Measurements from ENCODE around the gene NEK6.

The NEK6 gene

GRCh38 chr9:124364141-124364540, 106.4 kb downstream of the NEK6 start:
- TF ChIP-seq CTCF (conservative IDR thresholded peaks at IDR 0.05; ENCODE audit: low read depth, low read length), result no peak
- DNase-seq (ENCODE audit: low read depth), result no peak

GRCh38 chr9:124365036-124365435, 107.3 kb downstream of the NEK6 start:
- TF ChIP-seq CTCF (conservative IDR thresholded peaks at IDR 0.05; ENCODE audit: low read depth, low read length), result no peak
- H3K4me3 ChIP-seq (ENCODE audit: low read length), result no peak overlapping the region
- DNase-seq (ENCODE audit: low read depth), result no peak

More at GRCh38 chr9:124364141-124364540, 106.4 kb downstream of the NEK6 start:
- H3K4me3 ChIP-seq (ENCODE audit: low read length), result no peak overlapping the region

- DNase-seq (ENCODE audit: low read depth), result no peak
Observed at GRCh38 chr9:124366476-124367220, 108.9 kb downstream of the NEK6 start.

GRCh38 chr9:124368692-124369091, 110.9 kb downstream of the NEK6 start:
- no peak for DNase-seq (ENCODE audit: low read depth)
- H3K4me3 ChIP-seq (ENCODE audit: low read length), result no peak overlapping the region
- no peak for TF ChIP-seq CTCF (conservative IDR thresholded peaks at IDR 0.05; ENCODE audit: low read depth, low read length)

More at GRCh38 chr9:124366476-124367220, 108.9 kb downstream of the NEK6 start:
- H3K4me3 ChIP-seq (ENCODE audit: low read length), result no peak overlapping the region
- no peak for TF ChIP-seq CTCF (conservative IDR thresholded peaks at IDR 0.05; ENCODE audit: low read depth, low read length)

GRCh38 chr9:124369231-124369797, 111.6 kb downstream of the NEK6 start:
- DNase-seq (ENCODE audit: low read depth), result no peak
- no peak for TF ChIP-seq CTCF (conservative IDR thresholded peaks at IDR 0.05; ENCODE audit: low read depth, low read length)
- no peak overlapping the region for H3K4me3 ChIP-seq (ENCODE audit: low read length)

GRCh38 chr9:124370896-124371582, 113.3 kb downstream of the NEK6 start:
- no peak for TF ChIP-seq CTCF (conservative IDR thresholded peaks at IDR 0.05; ENCODE audit: low read depth, low read length)
- H3K4me3 ChIP-seq (ENCODE audit: low read length), result no peak overlapping the region
- no peak for DNase-seq (ENCODE audit: low read depth)

Data from retinal pigment epithelial cell (primary cell).